GM13977 (cell line): ENCODE measurements around the gene HDAC6.
"Not testable (repeated sequence)": the region's sequence is repeated elsewhere in the genome, so short reads cannot be mapped to it uniquely, and the experiment has no call there.

Source experiments
- DNase-seq: peaks from one replicate; pipeline ENCODE4 v3.0.0; 2012; ENCODE audit warnings: low spot score
- CTCF ChIP-seq: IDR thresholded peaks from 2 replicates; pipeline ENCODE4 v1.5.1; 2012; ENCODE audit warnings: mild to moderate bottlenecking, control low read depth; ENCODE audit not compliant: insufficient read depth; ENCODE audit errors: extremely low read depth, missing control alignments
- in situ Hi-C: fragments of 300-500 bp; cut with MboI; formaldehyde crosslinking; loops from one replicate; pipeline ENCODE4 v1.12.0; 2022; ENCODE audit warnings: low sequenced_read_pairs, low pct_unique_long_range_greater_than_20kb, mixed read lengths, inconsistent platforms; ENCODE audit not compliant: unreplicated experiment

The HDAC6 gene

DNA sequence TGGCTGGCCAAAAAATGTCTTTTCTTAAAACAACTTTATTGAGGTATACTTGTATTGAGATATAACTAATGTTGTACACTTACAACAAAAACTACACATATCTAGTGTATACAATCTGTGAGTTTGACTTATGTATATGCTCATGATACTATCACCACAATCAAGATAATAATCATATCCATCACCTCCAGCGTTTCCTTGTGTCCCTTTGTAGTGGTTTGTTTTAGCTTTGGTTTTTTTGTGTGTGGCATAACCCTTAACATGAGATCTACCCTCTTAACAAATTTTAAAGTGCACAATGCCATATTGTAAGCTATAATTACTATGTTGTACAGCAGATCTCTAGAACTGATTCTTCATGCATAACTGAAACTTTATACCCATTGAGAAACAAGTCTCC lies 47.0 kb downstream of the HDAC6 start:
- no peak for DNase-seq
- TF ChIP-seq CTCF: no peak
- in situ Hi-C loops: no loop called here

DNA sequence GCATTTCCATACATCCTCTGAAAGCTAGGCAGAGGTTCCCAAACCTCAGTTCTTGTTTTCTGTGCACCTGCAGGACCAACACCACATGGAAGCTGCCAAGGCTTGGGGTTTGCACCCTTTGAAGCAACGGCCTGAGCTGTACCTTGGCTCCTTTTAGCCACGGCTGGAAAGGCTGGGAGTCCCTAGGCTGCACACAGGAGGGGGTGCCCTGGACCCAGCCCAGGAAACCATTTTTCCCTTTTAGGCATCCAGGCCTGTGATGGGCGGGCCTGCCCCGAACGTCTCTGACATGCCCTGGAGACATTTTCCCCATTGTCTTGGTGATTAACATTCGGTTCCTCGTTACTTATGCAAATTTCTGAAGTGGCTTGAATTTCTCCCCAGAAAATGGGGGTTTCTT lies 51.0 kb downstream of the HDAC6 start:
- no peak for TF ChIP-seq CTCF
- in situ Hi-C loops: no loop called here
- no peak for DNase-seq

DNA sequence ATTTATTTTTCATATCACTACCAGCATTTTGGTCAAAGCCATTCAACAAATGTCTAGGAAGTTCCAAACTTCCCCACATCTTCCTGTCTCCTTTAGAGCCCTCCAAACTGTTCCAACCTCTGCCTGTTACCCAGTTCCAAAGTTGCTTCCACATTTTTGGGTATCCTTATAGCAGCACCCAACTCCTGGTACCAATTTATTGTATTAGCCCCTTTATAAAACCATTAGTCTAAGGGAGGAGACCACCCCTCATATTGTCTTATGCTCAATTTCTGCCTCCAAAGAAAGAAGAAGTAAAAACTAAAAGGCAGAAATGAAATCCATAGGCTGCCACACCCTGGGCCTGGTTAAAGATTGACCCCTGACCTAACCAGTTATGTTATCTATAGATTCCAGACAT lies 51.6 kb downstream of the HDAC6 start:
- in situ Hi-C loops, DNase-seq: not testable (repeated sequence)

DNA sequence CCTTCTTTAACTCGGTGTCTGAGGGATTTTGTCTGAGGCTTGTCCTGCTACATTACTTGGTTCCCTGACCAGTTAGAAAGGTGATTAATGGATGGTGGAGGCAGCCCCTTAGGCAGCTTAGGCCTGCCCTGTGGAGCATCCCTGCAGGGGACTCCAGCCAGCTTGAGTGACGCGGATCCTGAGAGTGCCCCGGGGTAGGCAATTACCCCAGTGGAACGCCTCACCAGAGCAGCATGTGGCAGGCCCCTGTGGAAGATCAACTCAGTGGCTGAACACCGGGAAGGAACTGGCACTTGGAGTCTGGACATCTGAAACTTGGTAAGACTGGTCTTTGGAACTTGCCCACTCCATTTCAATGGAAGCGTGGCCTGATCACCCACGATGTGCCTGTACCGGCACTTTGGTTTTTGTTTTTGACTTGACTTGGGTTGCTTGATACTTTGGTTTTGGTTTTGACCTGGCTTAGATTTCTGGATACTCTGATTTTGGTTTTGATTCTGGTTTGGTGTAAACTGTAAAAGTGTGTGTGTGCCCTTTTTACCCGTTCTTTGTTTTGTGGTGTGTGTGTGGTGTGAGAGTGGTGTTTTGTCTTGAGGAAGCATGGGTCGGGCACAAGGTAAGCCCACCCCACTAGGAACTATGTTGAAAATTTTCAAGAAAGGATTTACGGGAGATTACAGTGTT lies 52.4 kb downstream of the HDAC6 start:
- DNase-seq, in situ Hi-C loops: not testable (repeated sequence)

GRCh38 chrX:48854898-48855297 lies 53.0 kb downstream of the HDAC6 start:
- in situ Hi-C loops: no loop called here
- no peak for DNase-seq
- TF ChIP-seq CTCF: no peak

- no peak for DNase-seq
- in situ Hi-C loops: no loop called here
- no peak for TF ChIP-seq CTCF
Observed at GRCh38 chrX:48864210-48864609, 62.3 kb downstream of the HDAC6 start.

DNA sequence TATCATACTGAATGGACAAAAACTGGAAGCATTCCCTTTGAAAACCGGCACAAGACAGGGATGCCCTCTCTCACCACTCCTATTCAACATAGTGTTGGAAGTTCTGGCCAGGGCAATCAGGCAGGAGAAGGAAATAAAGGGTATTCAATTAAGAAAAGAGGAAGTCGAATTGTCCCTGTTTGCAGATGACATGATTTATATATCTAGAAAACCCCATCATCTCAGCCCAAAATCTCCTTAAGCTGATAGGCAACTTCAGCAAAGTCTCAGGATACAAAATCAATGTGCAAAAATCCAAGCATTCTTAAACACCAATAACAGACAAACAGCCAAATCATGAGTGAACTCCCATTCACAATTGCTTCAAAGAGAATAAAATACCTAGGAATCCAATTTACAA lies 70.2 kb downstream of the HDAC6 start:
- in situ Hi-C loops, DNase-seq: not testable (repeated sequence)
